T-helper 1 cell (primary cell): ENCODE data around the gene PEAK1.

Source experiments
- DNase-seq, 5 donors: peaks; one replicate each; pipeline ENCODE4 v3.0.0-alpha.2; 2012 to 2020
- total RNA-seq, 4 donors: gene quantifications; one replicate each; lab custom pipeline; 2026; lab: John Stamatoyannopoulos, UW

PEAK1 gene, protein sequence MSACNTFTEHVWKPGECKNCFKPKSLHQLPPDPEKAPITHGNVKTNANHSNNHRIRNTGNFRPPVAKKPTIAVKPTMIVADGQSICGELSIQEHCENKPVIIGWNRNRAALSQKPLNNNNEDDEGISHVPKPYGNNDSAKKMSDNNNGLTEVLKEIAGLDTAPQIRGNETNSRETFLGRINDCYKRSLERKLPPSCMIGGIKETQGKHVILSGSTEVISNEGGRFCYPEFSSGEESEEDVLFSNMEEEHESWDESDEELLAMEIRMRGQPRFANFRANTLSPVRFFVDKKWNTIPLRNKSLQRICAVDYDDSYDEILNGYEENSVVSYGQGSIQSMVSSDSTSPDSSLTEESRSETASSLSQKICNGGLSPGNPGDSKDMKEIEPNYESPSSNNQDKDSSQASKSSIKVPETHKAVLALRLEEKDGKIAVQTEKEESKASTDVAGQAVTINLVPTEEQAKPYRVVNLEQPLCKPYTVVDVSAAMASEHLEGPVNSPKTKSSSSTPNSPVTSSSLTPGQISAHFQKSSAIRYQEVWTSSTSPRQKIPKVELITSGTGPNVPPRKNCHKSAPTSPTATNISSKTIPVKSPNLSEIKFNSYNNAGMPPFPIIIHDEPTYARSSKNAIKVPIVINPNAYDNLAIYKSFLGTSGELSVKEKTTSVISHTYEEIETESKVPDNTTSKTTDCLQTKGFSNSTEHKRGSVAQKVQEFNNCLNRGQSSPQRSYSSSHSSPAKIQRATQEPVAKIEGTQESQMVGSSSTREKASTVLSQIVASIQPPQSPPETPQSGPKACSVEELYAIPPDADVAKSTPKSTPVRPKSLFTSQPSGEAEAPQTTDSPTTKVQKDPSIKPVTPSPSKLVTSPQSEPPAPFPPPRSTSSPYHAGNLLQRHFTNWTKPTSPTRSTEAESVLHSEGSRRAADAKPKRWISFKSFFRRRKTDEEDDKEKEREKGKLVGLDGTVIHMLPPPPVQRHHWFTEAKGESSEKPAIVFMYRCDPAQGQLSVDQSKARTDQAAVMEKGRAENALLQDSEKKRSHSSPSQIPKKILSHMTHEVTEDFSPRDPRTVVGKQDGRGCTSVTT (N-terminal part only)
- 8.5 to 18.0 (median 16.6) reads per million in 4 donors for total RNA-seq

DNA sequence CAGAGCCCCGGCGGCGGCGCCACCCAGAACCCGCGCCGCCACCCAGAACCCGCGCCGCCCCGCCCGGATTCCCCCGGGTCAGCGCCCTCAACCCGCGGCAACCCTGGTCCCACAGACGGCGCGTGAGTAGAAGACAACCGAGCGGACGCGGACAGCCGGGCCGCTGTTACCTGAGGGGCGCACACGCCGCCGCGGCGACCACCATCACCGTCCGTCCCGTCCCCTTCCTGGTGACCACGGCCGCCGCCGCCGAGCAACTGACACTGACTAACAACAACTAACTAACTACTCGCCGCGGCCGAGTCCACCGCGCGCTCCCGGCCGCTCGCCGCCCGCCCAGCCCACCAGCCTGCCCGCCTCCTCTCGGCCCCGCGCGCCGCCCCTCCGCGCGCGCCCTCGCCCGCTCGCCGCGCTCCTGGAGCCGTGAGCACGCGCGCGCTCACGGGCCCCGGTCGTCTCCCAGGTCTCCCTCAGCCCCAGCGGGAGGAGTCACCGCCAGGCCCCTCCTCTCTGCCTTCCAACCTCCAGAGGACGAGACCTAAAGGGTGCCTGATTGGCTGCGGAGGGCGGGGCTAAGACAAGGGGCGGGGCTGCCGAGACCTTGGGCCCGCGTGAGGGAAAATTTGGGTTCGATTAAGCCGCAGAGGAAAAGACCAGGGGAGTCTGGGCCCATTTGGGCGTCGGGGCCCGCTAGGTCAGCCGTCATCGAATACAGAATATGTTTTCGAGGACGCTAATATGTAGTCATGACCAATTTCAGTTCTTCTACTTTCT, at the start of gene PEAK1:
TSS of gene PEAK1 (minus strand) at position 269 of the 774 bp plus-strand sequence. CDS start 238,178 bp downstream, outside the sequence.
- DNase-seq: peak; percentile 98 to 100 (median 99)

DNA sequence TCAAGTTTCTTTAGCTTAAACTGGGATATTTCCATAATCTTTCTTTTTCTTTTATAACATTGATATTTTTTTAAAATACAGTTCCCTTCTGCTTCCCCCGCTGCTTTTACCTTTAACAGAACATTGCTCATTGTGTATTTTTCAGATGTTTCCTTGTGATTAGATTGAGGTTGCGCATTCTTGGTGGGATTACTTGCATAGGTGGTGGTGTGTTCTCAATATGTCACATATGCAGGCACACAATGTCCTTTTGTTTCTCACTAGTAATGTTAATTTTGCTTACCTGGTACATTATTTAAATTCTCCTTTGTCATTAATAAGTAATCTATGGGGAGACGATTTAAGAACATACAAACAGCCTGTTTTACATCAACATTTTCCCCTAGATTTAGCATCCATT, 49.0 kb upstream of the PEAK1 start:
- DNase-seq: no peak

DNA sequence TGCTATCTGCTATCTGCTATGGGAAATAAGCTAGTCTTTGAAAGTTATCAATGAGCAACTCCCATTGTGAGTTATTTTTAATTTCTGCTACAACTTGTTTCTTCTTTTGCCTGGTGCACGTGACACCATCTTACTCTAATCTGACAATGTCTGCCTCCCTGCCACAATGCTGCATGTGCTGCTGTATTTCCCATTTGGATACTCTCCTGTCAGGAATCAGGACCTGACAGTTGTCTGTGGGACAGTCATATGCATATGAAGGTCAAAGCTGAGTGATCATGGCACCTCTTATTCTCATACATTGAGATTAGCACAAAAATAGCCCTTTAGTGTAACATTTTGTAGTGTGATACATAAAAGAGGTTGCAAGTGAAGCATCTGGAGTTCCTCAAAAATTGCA, 46.6 kb upstream of the PEAK1 start:
- no peak for DNase-seq

DNA sequence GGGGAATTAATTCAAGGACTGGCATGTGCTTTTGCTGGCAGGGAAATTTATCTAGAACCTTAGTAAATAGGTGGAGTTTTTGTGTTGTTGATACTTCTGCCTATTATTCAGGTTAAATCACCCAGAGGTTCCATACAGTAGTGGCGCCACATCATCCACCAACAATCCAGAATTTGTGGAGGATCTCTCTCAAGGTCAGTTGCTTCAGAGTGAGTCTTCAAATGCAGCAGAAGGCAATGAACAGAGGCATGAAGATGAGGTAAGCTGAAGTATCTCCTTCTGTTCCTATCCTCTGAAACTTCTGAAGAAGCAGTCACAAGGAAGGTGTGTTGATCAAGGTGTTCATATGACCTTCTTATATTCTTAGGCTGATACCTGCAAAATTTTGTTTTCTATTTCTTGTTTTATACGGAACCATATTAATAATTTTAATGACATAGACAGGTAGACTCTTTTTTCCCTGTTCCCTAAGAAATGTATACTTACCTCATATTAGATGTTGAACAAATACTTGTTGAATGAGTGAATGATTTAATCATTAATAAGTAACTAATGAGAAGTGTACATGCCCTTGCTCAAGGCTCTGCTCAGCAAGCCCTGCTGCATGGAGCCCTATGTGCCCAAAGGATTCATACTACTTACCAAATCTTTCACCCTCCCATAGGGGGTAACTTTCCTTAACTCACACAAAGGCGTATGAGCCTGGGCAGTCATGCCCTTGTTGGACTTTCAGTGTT, 44.4 kb upstream of the PEAK1 start:
- no peak for DNase-seq

DNA sequence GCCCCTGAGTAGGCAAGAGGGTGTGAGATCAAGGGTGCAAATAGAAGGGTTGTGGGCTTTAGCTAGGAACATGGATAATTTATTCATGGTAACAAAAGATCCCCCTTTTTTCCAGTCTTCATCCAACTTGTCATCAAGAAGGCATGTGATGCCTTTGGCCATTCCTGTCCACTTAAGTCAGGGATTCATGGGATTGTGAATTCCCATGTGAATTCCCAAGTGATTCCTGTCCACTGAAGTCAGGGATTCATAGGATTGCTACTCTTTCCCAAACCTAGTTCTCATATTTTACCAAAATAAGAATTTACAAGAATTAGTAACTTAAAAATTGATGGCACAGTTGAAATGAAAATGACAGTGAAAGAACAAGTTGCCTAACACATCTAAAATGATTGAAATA, 41.6 kb upstream of the PEAK1 start:
- DNase-seq: no peak

DNA sequence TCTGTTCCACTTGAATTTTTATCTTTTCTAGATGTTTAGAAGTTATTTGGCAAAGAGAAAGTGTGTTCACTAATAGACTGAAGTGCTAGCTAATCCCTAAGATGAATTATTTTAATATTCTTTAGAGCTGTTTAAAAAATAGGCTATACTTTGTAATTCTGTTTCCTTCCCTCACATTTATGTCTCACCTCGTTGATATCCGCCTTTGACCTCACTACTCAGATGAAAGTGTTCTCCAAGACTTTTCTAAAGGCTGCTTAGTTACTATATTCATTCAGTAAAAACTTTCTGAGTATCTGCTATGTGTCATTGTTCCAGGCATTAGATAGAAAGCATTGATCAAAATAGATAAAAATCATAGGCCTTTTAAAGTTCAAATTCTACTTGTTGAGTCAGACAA, 39.1 kb upstream of the PEAK1 start:
- no peak for DNase-seq

DNA sequence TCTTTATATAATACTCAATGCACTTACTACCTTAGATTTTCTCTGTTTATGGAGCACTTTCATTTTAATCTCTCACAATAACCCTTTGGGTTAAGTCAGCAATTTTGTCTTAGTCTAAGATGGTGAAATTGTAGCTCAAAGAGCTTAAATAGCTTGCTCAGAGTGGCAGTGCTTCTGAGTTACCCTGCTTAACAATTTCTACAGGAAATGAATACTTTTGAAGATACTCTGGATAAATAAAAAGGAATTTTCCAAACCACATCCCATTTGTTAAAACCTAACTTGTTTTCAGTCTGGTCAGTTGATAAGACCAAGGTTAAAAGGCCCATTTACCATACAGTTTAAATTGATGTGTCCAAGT, 38.0 kb upstream of the PEAK1 start:
- no peak for DNase-seq

DNA sequence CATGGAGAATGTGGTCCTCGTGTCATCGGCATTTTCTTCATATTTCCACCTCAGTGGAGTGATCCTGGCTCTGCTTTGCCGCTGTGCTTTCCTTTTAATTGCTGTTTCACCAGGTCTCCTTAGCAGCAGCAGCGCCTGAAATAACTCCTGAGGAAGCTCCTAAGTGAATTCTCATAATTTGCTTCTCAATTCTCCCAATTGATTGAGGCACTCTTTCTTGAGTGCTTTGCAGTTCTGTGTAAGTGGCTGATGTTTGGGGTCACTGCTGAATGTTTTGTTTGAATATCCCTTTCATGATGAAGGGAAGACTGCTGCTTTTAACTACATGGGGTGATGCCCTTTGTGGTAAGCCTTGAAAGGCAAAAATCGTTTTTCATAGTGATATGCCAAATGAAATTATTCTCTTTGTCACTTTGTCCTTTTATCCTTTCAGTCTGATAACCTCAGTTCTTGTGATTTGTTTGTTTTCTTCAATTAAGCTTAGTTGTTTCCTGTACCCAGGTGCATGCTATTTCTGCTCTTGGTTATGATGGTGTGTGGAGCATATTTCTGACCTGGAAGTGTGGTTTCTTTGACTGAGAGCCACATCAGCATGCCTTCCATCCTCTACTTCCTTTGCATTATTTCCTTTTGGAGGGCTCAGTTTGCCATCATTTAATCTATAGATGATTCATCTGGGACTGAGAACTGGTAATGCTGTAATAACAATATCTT, 37.4 kb upstream of the PEAK1 start:
- peak in 1 of 5 donors; percentile 16 for DNase-seq

DNA sequence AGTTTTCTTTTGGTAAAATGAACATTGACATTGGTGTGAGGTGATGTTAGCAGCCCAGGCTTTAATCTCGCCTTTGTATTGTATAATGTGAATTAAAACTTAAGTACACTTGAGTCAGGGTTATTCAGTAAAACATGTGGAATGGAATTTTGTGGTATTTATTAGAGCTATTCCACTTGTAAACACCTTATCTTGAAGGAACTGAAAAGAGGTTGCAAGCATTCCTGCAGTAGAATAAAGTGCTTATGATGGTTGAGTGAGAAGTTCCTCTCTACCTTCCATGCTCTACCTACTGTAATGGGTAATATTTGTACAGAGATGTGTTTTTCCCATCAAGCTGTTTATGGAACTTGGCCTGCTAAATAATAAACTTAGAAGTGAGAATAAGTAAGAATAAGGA, 36.8 kb upstream of the PEAK1 start:
- no peak for DNase-seq

DNA sequence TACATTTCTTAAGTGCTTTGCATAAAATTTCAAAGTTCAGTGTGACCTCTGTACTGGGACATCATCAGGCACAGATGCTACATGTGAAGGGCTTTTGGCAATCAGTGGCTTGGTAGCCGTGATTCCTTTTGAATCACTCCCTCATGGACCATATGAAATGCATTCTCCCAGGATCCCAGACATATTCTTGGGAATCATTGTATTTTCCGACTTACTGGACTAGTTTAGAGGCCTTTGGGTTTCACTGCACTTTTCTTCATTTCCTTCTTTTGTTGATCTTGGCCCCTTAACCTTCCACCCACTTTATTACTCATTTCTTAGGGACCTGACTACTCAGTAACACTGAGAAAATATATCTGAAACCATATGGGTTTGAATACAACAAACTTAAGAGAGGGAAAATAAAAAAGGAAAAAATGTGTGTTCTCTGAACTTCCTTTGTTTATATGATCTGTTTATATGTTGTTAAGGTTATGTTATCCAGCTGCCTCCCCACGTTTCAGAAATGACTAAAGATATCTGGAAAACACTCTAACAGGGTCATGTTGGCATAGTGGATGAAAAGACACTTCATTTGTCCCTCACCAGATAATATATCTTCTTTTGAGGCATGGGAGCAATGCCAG, 35.9 kb upstream of the PEAK1 start:
- DNase-seq: no peak

DNA sequence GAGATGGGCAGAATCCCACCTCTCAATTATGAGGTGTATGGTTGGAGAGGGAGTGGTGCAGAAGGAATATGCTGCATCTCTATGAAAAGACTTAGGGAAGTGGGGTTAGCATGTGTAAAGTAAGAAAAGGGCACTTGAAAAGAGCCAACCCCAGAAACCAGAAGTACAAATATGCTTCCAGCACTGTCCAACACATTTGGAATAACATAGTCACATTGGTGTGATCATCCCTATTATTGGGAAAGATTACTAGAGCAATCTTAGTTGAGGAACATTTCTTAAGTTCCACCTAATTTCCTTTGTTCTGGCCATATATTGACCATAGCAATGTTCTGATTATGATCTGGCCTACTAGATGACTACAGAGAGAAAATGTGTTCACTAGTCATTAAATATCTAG, 35.0 kb upstream of the PEAK1 start:
- DNase-seq: no peak

DNA sequence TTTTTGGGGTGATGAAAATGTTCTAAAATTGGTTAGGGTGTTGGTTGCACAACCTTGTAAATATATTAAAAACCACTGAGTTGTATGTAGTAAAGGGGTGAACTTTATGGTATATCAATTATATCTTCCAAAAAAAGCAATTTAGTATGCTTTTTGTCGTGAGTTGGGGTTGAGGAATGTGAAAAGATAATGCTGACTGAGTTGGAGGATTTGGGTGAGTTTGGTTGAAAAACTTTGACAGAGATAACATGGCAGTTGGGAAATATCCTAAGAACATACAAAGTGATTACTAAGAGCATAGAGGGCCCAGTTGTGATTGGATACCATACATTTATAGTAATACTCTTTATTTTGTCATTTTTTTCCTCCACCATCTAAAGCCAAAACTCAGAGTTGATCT, 34.4 kb upstream of the PEAK1 start:
- DNase-seq: no peak

DNA sequence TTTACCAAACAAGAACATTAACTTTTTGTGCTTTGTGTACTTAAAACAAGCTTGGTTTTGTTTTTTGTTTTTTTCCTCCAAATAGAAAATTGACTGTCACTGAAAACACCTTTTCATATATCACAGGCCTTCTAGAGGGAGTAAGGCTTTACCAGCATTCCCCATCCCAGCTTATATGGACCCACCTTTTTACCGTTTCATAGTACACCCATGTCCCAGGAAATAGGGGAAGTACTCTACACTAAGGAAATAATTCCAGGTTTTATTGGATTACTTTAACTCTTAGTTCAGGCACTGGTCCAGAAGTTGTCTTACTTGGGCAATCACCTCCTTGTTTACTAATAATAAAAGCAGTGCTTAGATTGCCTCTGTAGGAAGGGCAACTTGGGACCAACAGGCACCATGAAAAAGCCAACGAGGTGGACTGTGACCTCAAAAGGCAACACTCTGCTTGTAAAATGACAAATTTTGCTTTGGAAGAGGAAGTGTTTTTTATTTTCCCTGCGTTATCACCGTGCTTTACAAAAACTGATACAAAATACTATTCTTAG, 27.0 kb upstream of the PEAK1 start:
- no peak for DNase-seq

DNA sequence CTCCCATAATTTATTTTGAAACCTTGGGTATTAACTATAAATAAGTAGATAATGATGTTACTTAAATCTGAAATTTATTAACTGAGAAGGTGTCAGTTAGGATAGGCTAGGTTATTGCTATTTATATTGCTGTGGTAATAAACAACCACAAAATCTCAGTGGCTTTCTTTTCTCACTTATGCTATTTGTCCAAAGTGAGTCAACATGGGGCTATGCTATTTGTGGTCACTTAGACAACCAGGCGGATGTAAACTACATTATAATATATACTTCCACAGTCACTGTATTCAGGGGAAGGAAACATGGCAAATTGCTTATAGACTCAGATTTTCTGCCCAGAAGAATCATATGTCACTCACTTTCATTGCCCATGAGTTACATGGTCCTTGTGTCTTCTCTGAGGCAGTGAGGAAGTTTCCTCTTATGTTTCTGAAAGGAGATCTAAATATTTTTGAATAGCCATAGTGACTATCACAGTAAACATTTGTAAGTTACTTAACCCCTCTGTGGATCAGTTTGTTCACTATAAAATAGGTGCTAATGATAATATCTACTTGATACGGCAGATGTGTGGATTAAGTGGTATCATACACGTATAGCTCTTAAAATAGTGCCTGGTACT, 20.6 kb upstream of the PEAK1 start:
- DNase-seq: no peak

DNA sequence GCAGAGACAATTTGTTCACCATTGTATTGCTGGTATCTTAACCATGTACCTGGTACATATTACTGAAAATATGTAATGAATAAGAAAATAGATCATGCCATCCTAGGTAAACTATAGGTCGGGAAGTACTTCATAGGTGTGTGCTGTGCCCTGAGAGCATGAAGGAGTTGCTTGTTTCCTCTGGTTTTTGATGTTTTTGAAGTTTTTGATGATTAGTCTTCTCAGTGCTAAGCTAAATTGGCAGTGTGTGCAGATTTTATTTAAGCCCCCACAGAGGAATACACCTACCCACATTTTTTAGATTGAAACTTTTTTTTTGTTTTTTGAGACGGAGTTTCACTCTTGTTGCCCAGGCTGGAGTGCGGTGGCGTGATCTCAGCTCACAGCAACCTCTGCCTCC, 17.4 kb upstream of the PEAK1 start:
- DNase-seq: no peak

DNA sequence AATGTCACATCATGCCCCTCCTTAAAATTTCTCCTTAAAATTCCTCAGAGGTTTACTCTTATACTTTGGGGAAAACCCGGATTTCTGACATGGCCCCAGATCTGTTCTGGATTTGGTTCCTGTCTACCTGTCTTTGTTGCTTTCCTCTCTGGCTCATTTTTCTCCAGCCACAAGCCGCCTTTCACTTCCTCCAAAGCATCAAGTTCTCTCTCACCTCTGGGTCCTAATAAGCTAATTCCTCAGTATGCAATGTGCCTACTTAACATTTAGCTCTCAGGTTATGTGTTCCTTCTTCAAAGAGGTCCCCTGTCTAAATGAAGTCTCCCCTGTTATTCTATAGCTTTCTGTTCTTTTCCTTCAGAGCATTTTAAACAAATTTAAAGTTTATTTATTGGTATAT, 16.9 kb upstream of the PEAK1 start:
- no peak for DNase-seq

DNA sequence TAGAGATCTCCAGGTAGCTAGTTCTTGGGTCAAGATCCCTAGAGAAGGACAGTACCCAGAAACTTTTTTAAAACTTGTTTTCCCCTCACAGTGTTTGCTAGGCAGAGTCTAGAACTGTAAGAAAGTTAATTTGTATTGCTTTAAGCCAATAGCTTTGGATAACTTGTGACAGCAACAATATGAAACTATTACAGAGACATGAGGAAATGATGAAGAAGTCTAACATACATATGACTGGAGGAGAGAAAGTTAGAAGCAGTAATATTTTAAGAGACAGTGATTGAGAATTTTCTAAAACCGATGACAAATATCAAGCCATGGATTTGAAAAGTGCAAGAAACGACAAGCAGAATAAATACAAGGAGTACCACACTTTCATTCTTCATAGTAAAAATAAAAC, 10.7 kb upstream of the PEAK1 start:
- no peak for DNase-seq

DNA sequence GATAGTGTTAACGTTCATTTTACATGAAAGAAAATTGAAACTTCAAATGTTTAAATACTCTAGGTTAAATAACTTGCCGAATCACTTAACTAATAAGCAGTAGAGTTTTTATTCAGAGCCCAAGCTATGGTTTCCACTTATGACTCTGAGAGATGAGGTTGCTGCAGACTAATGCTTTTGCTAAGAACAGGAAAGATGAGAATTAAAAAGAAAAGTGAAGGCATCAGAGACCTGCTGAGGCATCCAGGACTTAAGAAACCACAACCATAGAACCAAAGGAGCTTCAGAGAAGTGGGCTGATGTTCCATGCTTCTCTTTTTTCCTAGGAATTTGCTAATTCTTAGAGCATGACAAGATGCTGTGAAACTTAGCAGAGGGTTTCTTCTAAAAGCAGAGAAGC, 10.3 kb upstream of the PEAK1 start:
- DNase-seq: peak in 1 of 5 donors; percentile 60

DNA sequence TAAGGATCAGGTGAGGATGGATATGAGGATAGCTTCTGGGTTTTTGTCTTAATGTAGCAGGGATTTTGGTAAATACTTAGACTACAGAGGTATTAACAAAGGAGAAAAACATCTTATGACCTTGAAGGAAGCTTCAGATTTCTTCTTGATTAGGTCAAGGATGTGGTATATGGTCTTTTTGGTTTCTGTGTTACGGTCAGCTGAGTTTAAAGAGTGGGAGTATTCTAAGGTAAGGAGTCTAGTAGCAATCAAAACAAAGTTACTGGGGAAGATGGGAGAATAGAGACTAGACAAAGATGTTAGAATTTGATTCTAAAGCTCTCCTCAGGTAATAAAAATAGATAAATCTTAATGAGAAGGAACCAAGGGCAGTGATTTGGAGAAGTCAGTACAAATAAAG, 7.0 kb upstream of the PEAK1 start:
- no peak for DNase-seq

DNA sequence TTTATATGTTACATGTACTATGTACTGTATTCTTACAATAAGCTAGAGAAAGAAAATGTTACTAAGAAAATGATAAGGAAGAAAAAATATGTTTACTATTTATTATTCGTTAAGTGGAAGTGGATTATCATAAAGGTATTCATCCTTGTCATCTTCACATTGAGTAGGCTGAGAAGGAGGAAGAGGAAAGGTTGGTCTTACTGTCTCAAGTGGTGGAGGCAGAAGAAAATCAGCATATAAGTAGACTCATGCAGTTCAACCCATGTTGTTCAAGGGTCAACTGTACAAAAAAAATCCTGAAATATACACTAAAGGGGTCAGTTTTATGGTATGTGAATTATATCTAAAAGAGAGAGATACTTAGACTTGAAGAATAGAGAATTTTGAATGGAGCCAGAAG, 6.5 kb upstream of the PEAK1 start:
- DNase-seq: no peak
